Iris pigment epithelial cell (primary cell): ENCODE data around the gene INPP5E.

Experiments
- DNase-seq: peaks from one replicate; pipeline ENCODE4 v3.0.0-alpha.2; 2011; ENCODE audit warnings: low read depth

Gene INPP5E

GRCh38 chr9:136386018-136386417, 53.6 kb downstream of the INPP5E start:
- DNase-seq, result no peak

DNA sequence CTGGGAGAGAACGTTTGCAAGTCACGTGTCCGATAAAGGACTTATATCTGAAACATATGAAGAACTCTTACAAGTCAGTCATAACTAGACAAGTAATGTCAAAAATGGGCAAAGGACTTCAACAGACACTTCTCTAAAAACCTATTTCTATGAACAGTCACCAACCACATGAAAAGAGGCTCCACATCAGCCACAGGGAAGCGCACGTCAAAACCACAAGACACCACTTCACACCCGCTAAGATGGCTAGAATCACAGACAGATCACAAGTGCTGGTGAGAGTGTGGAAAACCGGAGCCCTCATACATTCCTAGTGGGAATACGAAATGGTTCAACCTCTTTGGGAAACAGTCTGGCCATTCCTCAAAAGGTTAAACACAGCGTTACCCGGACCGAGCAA, 54.6 kb downstream of the INPP5E start:
- no peak for DNase-seq

GRCh38 chr9:136383436-136383835, 56.2 kb downstream of the INPP5E start:
- DNase-seq, result no peak

DNA sequence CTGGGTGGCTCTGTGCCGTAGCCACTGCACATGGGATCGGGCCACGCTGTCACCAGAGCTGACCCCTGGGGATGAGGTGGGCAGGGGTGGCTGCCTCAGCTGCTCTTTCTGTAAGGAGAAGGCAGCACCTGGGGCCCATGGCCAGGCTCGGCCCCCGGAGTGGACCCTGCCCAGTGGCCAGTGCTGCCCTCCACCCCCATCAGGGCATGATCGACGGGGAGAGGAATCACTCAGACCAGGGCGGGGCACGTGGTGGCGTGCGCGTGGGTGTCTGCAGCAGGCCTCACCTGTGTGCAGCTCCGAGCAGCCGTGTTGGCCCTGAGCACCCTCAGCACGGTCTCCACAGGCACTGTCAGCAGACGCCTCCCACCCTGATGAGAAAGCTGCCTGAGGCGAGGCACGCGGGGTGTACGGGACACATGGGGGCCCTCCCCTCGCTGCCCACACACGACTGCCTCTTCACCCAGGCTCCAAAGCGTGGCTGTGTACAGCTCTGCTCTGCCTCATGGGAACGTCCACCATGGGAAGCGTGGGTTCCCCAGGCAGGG, 57.6 kb downstream of the INPP5E start:
- no peak for DNase-seq

DNA sequence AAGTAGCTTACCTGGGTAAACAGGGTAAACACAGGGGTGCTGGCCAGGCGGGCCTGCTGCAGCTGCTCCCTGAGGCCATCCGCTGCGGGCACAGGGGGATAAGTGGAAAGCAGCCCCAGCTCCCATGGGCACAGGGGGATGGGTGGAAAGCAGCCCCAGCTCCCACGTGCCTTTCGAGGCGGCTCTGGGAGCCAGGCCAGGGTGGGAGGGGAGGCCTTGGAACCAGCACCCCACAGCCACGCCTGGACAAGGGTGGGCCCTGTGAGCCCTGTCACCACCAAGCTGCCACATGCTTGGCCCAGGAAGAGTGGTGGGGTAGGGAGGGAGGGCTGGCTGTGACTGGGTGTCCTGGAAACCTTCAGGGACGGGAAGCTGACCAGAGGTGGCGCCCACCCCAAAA, 58.3 kb downstream of the INPP5E start:
- no peak for DNase-seq

GRCh38 chr9:136380381-136380780, 59.3 kb downstream of the INPP5E start:
- DNase-seq, result no peak

DNA sequence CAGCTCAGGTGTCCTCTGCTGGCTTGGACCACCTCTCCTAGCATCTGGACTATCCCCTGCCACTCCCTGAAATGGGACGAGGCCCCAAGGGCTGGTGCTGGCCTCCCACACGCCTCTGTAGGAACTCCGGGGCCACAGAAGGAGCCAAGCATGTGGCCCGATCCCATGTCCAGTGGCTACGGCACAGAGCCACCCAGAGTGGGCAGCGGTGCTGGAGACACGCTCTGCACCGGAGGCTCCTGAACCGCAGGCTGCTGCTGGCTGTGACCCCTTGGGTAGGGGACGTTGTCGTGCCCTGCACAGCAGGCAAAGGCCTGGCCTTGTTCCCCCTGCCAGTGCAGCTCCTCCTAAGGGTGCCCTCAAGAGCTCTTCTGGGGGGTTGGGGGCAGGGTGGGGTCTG, 59.8 kb downstream of the INPP5E start:
- DNase-seq, result no peak

DNA sequence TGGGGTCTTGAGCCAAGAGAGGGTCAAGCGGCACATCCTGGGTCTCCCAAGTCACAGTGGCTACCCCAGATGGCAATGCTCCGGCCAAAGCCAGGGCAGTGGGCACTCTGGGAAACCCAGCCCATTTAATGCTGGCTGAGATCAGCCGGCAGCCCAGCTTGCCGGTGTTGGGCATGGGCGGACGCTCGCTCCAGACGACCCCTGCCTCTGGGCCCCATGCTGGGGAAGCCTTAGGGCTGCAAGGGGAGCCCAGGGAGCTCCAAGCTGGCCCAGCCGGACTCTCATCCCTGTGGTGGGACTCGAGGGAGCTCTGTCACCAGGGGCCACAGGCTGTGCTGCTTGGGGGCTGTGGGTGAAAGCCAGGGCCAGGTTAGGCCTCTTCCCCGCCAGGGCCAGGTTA, 60.2 kb downstream of the INPP5E start:
- no peak for DNase-seq

DNA sequence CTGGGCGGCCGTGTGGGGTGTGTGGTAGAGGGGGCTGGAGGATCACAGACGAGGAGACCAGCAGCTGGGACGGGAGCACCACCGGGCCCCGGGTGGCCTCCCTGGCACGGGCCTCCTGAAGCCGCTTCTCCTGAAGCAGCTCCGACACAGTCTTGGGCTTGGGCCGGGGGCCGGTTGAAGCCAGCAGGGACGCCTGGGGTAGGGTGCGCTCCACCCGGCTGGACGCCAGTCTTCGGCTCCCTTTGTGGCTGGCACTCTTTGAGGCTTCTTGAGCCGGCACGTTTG, 60.7 kb downstream of the INPP5E start:
- no peak for DNase-seq
